ENCODE measurements around the gene TUBB6.
A peak's percentile ranks its signal among the peaks of the same experiment; 100 is the strongest.

Gene TUBB6

DNA sequence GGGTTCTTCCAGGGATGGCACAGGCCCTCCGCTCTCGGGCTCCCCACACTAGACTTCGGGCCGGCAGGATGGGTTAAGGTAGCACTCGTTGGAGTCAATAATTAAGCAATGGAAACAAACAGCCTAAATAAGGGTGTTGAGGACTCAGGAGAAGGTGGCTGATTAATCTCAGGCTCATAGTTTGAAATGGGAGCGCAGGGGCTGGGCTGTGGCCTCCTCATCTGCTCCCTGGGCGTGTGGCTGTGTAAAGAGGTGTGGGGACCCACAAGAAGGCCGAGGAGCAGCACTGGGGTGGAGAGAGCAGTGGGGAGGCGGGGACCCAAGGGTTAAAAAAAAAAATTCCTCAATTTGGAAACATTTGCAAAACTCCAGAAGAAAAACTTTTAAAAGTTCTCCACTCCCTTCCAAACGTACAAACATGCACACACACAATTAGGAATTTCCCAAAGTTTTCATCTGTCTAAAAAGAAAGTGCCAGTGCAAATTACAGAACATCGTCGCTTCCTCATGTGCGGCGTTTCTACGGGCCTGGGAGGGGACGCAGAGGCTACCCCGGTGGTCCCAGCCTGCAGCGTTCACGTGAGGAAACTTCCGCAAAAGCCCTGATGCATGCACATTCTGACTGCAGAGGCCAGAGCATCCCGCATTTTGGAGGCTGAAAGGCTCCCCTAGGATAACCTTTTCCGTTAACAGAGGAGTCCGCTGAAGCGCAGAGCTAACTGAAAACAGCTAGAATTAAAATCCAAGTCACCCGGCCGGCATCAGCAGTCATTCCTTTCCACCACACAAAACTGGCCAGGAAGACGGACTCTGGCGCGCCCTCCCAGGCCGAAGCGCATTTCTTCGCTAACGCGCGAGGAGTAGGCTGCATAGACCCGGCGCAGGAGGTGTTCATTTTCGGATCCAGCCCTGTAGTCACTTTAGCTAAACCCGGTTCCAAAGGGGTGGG is 1.0 kb upstream of the TUBB6 start:
- peak overlapping the region; percentile 86 for H3K4me3 ChIP-seq (replicated peaks; ENCODE audit: low read depth, low read length)
- TF ChIP-seq, protein P1, sequence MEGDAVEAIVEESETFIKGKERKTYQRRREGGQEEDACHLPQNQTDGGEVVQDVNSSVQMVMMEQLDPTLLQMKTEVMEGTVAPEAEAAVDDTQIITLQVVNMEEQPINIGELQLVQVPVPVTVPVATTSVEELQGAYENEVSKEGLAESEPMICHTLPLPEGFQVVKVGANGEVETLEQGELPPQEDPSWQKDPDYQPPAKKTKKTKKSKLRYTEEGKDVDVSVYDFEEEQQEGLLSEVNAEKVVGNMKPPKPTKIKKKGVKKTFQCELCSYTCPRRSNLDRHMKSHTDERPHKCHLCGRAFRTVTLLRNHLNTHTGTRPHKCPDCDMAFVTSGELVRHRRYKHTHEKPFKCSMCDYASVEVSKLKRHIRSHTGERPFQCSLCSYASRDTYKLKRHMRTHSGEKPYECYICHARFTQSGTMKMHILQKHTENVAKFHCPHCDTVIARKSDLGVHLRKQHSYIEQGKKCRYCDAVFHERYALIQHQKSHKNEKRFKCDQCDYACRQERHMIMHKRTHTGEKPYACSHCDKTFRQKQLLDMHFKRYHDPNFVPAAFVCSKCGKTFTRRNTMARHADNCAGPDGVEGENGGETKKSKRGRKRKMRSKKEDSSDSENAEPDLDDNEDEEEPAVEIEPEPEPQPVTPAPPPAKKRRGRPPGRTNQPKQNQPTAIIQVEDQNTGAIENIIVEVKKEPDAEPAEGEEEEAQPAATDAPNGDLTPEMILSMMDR (IDR thresholded peaks at IDR 0.05; ENCODE audit: low read depth, low read length, missing control alignments), result no peak
- DNase-seq (ENCODE audit: extremely low read depth, low read depth), result no peak

DNA sequence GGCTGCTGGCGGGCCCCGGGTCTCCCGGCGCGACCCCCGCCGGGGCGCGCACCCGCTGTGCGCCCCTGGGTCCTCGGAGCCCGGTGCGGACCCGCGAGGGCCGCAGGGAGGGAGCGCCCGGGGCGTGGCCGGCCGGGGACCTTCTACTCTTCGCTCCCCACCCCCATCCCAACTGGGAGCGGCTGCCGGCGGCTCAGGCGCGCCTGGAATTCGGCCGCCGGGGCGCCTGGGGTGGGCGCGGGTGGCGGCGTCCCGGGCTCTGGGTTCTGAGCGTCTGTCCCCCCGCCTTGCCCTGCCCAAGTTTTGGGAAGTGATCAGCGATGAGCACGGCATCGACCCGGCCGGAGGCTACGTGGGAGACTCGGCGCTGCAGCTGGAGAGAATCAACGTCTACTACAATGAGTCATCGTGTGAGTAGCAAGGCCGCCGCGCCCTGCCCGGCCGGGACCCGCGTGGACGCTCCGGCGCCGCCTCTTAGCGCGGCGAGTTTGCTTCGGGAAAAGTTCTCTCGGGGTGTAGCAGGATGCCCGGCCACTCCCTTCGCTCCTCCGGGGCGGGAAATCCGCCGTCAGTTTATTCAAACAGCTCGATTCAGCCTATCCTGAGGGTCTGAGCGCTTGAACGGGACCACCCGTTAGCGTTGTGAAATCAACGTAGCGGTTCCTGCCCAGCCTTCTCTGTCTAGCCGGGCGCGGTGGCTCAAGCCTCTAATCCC is 502 bp downstream of the TUBB6 start:
- peak overlapping the region; percentile 86 for H3K4me3 ChIP-seq (replicated peaks; ENCODE audit: low read depth, low read length)
- no peak for DNase-seq (ENCODE audit: extremely low read depth, low read depth)
- TF ChIP-seq, protein P1 (IDR thresholded peaks at IDR 0.05; ENCODE audit: low read depth, low read length, missing control alignments), result no peak

DNA sequence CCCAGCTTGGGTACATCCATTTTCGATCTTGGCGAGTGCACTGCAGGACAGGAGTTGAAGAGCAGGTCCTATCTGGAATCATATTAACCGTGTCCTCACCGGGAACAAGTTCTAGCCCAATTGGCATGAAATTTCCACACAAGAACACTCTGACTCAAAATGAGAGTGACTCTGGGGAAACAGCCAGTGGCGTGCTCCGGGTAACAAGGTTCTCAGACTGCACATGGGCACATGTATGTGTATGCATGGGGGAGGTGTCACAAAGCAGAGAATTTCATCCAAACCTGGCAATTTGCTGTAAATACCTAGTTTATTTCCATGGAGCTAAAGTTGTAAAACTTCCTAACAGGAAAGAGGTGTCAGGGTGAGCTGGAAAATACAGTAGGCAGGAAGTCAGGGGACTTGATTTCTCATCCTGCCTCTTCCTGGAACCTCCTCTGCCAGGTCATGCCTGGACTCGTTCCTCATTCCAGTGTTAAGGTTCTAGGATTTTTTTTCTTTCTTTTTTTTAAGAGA is 1.7 kb downstream of the TUBB6 start:
- no peak for DNase-seq (ENCODE audit: extremely low read depth, low read depth)
- H3K4me3 ChIP-seq (replicated peaks; ENCODE audit: low read depth, low read length), result peak overlapping the region; percentile 86
- TF ChIP-seq, protein P1 (IDR thresholded peaks at IDR 0.05; ENCODE audit: low read depth, low read length, missing control alignments), result no peak

DNA sequence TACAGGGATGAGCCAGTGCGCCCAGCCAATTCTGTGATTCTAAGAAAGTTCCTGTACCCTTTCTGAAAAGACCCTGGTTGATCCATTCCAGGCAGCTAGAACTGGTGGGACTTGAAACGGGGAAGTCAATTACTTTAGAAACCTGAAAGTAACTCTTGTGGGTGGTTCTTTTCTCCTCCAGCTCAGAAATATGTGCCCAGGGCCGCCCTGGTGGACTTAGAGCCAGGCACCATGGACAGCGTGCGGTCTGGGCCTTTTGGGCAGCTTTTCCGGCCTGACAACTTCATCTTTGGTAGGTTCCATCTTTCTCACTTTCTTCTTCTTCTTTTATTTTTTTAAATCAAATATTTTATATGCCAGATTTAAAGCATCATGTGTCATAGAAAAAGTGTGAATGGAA is 2.7 kb downstream of the TUBB6 start:
- peak overlapping the region; percentile 86 for H3K4me3 ChIP-seq (replicated peaks; ENCODE audit: low read depth, low read length)
- TF ChIP-seq, protein P1 (IDR thresholded peaks at IDR 0.05; ENCODE audit: low read depth, low read length, missing control alignments), result no peak
- DNase-seq (ENCODE audit: extremely low read depth, low read depth), result no peak

DNA sequence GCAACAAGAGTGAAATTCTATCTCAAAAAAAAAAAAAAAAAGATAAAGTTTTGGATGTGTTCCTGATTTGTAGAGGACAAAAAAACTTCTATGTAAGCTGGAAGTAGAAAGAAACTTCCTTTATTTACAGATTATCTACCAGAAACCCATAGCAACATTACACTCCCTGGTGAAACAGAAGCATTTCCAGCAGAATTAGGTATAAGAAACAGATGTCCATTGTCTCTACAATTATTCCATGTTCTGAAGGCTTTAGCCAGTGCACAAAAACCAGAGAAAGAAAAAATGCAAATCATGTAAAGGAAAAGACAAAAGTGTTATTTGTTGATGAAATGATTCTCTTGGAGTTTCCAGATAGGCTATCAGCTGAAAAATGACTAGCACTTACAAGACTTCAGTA is 4.9 kb downstream of the TUBB6 start:
- no peak for DNase-seq (ENCODE audit: extremely low read depth, low read depth)
- TF ChIP-seq, protein P1 (IDR thresholded peaks at IDR 0.05; ENCODE audit: low read depth, low read length, missing control alignments), result no peak
- H3K4me3 ChIP-seq (replicated peaks; ENCODE audit: low read depth, low read length), result no peak overlapping the region

DNA sequence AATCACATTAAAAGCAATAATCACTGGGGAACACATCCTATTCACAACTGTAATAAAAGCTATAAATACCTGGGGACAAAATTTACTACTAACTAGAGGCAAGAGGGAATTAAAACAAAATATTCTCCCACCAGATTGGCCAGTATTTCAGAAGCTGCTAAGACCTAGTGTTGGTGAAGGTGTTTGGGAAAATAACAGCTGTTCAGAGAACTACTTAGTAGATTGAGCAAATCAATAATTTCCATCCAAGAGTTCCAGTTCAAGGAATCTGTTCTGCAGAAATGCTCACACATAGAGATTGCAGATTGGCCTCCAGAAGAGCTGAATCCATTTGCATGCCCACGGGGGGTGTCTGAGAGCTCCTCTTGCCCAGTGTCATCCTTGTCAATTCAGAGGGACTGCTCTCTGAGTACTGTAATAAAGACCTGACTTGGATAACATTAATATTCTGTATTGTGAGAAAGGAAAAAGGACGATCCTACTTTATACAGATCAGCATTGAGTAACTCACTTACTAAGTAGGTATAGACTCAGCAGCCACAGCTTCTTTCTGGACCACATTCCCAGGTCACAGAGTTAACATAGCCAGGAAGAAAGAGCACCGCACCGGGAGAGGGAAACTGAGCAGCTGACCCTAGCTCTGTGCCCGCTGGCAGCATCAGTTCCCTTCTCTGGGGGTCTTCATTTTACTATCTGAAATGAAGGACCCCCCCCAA is 5.6 kb downstream of the TUBB6 start:
- TF ChIP-seq, protein P1 (IDR thresholded peaks at IDR 0.05; ENCODE audit: low read depth, low read length, missing control alignments), result no peak
- no peak for DNase-seq (ENCODE audit: extremely low read depth, low read depth)

More for the DNA sequence above, 5.6 kb downstream of the TUBB6 start:
- no peak overlapping the region for H3K4me3 ChIP-seq (replicated peaks; ENCODE audit: low read depth, low read length)

Measured in HFF-Myc (cell line).